Neural cell (in vitro differentiated cells): ENCODE results near the gene ASCL4. TPM values are rescaled to one million over a fixed set of nuclear protein-coding genes. Genes with fewer than 3 reads are reported as not detected.

Source experiments
- H2AFZ ChIP-seq: fragments of 200-600, 300-800 bp; sonication (generic), shearing (Covaris generic); 2 replicates; pipeline ENCODE4 v1.6.0; 2014; ENCODE audit warnings: low read depth, mild to moderate bottlenecking, antibody characterized with exemption, low read length, moderate library complexity
- H3F3A ChIP-seq: fragments of 200-600 bp; shearing (Covaris generic); 2 replicates; pipeline ENCODE4 v1.6.1; 2016; ENCODE audit warnings: mild to moderate bottlenecking, moderate library complexity, mixed read lengths, antibody characterized with exemption, low read length; ENCODE audit not compliant: insufficient read depth, poor library complexity, severe bottlenecking
- H3K27ac ChIP-seq: fragments of 200-600, 300-800 bp; sonication (generic), shearing (Covaris generic); 2 replicates; pipeline ENCODE4 v1.5.1; 2014; ENCODE audit warnings: mild to moderate bottlenecking, low read length, moderate library complexity
- H3K27me3 ChIP-seq: fragments of 300-800, 200-600 bp; sonication (generic), shearing (Covaris generic); 2 replicates; pipeline ENCODE4 v1.6.0; 2014; ENCODE audit warnings: mild to moderate bottlenecking, low read depth, low read length, moderate library complexity; ENCODE audit not compliant: insufficient read depth
- H3K36me3 ChIP-seq: fragments of 300-800, 200-600 bp; sonication (generic), shearing (Covaris generic); 2 replicates; pipeline ENCODE4 v1.5.1; 2014; ENCODE audit warnings: mild to moderate bottlenecking, antibody characterized with exemption, low read length, moderate library complexity; ENCODE audit not compliant: insufficient read depth
- H3K4me2 ChIP-seq: fragments of 300-800, 200-600 bp; sonication (generic), shearing (Covaris generic); 2 replicates; pipeline ENCODE4 v1.6.0; 2014; ENCODE audit warnings: mild to moderate bottlenecking, low read length
- H3K4me3 ChIP-seq: fragments of 300-800, 200-600 bp; sonication (generic), shearing (Covaris generic); 2 replicates; pipeline ENCODE4 v1.5.1; 2014; ENCODE audit warnings: mild to moderate bottlenecking, low read length, moderate library complexity
- H3K79me2 ChIP-seq: fragments of 200-600 bp; shearing (Covaris generic); replicated peaks from 2 replicates; pipeline ENCODE4 v1.6.0; 2014; ENCODE audit warnings: mild to moderate bottlenecking, low read length, moderate library complexity; ENCODE audit not compliant: insufficient read depth
- H3K9ac ChIP-seq: fragments of 300-800, 200-600 bp; sonication (generic), shearing (Covaris generic); 2 replicates; pipeline ENCODE4 v1.6.1; 2016; ENCODE audit warnings: mild to moderate bottlenecking, low read length, mixed read lengths
- H3K9me2 ChIP-seq: fragments of 200-600 bp; shearing (Covaris generic); 2 replicates; pipeline ENCODE4 v1.6.1; 2016; ENCODE audit warnings: mild to moderate bottlenecking, low read length, mixed read lengths; ENCODE audit not compliant: insufficient read depth
- H3K9me3 ChIP-seq: fragments of 200-600, 300-800 bp; sonication (generic), shearing (Covaris generic); 2 replicates; pipeline ENCODE4 v1.6.1; 2016; ENCODE audit warnings: mild to moderate bottlenecking, mixed run types, low read length, moderate library complexity, mixed read lengths
- H4K20me1 ChIP-seq: fragments of 200-600 bp; shearing (Covaris generic); 2 replicates; pipeline ENCODE4 v1.6.1; 2016; ENCODE audit warnings: mild to moderate bottlenecking, mixed run types; ENCODE audit not compliant: insufficient read depth
- EP300 ChIP-seq: fragments of 450-650 bp; conservative IDR thresholded peaks from 2 replicates; pipeline ENCODE4 v1.6.1; 2014; ENCODE audit warnings: antibody characterized with exemption, mild to moderate bottlenecking, moderate library complexity; ENCODE audit not compliant: poor library complexity, severe bottlenecking
- EZH2 ChIP-seq: fragments of 200-600, 300-800 bp; shearing (Covaris generic), sonication (generic); IDR thresholded peaks from 2 replicates; pipeline ENCODE4 v1.6.1; 2014; ENCODE audit warnings: antibody characterized with exemption, low read length, borderline replicate concordance, mild to moderate bottlenecking; ENCODE audit not compliant: insufficient read depth, poor library complexity, severe bottlenecking
- MXI1 ChIP-seq: fragments of 450-650 bp; conservative IDR thresholded peaks from 2 replicates; pipeline ENCODE4 v1.6.1; 2014; ENCODE audit warnings: antibody characterized with exemption, mild to moderate bottlenecking; ENCODE audit not compliant: poor library complexity, severe bottlenecking
- POLR2AphosphoS5 ChIP-seq: IDR thresholded peaks from 2 replicates; pipeline ENCODE4 v1.6.1; 2012
- RAD21 ChIP-seq: fragments of 450-650 bp; conservative IDR thresholded peaks from 2 replicates; pipeline ENCODE4 v1.6.1; 2014; ENCODE audit warnings: antibody characterized with exemption, mild to moderate bottlenecking, moderate library complexity
- SMC3 ChIP-seq: fragments of 450-650 bp; conservative IDR thresholded peaks from 2 replicates; pipeline ENCODE4 v1.6.1; 2014; ENCODE audit warnings: antibody characterized with exemption, mild to moderate bottlenecking, moderate library complexity; ENCODE audit not compliant: poor library complexity
- TAF1 ChIP-seq: IDR thresholded peaks from 2 replicates; pipeline ENCODE4 v1.6.1; 2012; ENCODE audit warnings: low read depth
- polyA plus RNA-seq: library from polyadenylated mRNA; depleted of rRNA; stranded (reverse); fragments of >200 nt; gene quantifications from 2 replicates; pipeline ENCODE4 v1.2.3, GENCODE V29; 2014
- TF ChIP-seq, protein P1 (sequence below): fragments of 450-650 bp; IDR thresholded peaks from 2 replicates; pipeline ENCODE4 v1.5.1; 2014; ENCODE audit warnings: antibody characterized with exemption, mild to moderate bottlenecking, moderate library complexity; ENCODE audit not compliant: poor library complexity, severe bottlenecking
- TF ChIP-seq, protein P2 (sequence below): IDR thresholded peaks from 2 replicates; pipeline ENCODE4 v1.6.1; 2012; ENCODE audit warnings: borderline replicate concordance

ASCL4 gene
- polyA plus RNA-seq, 1 donor from 2014 or later: not detected

DNA sequence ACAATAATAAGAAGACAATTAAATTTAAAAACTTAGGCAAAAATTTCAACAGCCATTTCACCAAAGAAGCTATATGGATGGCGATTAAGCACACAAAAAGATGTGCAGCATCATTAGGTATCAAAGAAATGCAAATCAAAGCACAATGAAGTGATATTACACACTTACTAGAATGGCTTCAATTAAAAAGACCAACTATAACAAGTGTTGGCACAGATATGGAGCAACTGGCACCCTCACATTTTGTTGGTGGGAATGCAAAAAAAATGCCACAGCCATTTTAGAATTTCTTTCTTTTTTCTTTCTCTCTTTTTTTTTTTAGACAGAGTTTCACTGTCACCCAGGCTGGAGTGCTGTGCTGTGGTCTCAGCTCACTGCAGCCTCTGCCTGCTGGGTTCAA, 11.6 kb upstream of the ASCL4 start:
- Histone ChIP-seq H3K4me2 (no peak overlapping the region), H3K27ac (no peak overlapping the region), H3K4me3 (no peak overlapping the region), H3K9me2 (no peaks in the 10 kb centered on the region), H4K20me1 (no peaks in the 10 kb centered on the region), H2AFZ (no peak overlapping the region), H3K27me3 (no peaks in the 10 kb centered on the region), H3F3A (no peaks in the 10 kb centered on the region), H3K36me3 (no peaks in the 10 kb centered on the region), H3K79me2 (peaks cover 28% of the 10 kb centered on the region), H3K9ac (no peak overlapping the region), H3K9me3 (no peaks in the 10 kb centered on the region)
- TF ChIP-seq EZH2: no peak
- no peak for TF ChIP-seq MXI1
- TF ChIP-seq POLR2AphosphoS5: no peak
- TF ChIP-seq, protein P1, sequence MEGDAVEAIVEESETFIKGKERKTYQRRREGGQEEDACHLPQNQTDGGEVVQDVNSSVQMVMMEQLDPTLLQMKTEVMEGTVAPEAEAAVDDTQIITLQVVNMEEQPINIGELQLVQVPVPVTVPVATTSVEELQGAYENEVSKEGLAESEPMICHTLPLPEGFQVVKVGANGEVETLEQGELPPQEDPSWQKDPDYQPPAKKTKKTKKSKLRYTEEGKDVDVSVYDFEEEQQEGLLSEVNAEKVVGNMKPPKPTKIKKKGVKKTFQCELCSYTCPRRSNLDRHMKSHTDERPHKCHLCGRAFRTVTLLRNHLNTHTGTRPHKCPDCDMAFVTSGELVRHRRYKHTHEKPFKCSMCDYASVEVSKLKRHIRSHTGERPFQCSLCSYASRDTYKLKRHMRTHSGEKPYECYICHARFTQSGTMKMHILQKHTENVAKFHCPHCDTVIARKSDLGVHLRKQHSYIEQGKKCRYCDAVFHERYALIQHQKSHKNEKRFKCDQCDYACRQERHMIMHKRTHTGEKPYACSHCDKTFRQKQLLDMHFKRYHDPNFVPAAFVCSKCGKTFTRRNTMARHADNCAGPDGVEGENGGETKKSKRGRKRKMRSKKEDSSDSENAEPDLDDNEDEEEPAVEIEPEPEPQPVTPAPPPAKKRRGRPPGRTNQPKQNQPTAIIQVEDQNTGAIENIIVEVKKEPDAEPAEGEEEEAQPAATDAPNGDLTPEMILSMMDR: no peak
- no peak for TF ChIP-seq RAD21
- TF ChIP-seq, protein P2, sequence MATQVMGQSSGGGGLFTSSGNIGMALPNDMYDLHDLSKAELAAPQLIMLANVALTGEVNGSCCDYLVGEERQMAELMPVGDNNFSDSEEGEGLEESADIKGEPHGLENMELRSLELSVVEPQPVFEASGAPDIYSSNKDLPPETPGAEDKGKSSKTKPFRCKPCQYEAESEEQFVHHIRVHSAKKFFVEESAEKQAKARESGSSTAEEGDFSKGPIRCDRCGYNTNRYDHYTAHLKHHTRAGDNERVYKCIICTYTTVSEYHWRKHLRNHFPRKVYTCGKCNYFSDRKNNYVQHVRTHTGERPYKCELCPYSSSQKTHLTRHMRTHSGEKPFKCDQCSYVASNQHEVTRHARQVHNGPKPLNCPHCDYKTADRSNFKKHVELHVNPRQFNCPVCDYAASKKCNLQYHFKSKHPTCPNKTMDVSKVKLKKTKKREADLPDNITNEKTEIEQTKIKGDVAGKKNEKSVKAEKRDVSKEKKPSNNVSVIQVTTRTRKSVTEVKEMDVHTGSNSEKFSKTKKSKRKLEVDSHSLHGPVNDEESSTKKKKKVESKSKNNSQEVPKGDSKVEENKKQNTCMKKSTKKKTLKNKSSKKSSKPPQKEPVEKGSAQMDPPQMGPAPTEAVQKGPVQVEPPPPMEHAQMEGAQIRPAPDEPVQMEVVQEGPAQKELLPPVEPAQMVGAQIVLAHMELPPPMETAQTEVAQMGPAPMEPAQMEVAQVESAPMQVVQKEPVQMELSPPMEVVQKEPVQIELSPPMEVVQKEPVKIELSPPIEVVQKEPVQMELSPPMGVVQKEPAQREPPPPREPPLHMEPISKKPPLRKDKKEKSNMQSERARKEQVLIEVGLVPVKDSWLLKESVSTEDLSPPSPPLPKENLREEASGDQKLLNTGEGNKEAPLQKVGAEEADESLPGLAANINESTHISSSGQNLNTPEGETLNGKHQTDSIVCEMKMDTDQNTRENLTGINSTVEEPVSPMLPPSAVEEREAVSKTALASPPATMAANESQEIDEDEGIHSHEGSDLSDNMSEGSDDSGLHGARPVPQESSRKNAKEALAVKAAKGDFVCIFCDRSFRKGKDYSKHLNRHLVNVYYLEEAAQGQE: no peak
- no peak for TF ChIP-seq TAF1
- no peak for TF ChIP-seq EP300
- no peak for TF ChIP-seq SMC3

DNA sequence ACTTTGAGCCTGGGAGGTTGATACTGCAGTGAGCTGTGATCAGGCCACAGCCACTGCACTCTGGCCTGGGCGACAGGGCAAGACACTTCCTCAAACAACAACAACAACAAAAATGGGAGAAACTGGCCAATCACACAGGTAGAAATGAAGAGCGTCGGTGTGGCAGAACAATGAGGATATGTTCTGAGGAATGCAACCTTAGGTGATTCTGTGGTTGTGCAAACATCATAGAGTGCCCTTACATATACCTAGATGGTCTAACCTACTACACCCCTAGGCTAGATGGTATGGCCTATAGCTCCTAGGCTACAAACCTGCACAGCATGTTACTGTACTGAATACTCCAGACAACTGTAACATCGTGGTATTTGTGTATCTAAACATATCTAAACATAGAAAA, 9.9 kb upstream of the ASCL4 start:
- no peaks in the 10 kb centered on the region for H3K9me3 ChIP-seq
- no peak overlapping the region for H3K9ac ChIP-seq
- H3K4me3 ChIP-seq: no peak overlapping the region
- no peaks in the 10 kb centered on the region for H3K9me2 ChIP-seq
- no peak overlapping the region for H3K4me2 ChIP-seq
- no peaks in the 10 kb centered on the region for H4K20me1 ChIP-seq
- no peak overlapping the region for H2AFZ ChIP-seq
- H3K79me2 ChIP-seq: peaks cover 10% of the 10 kb centered on the region
- no peaks in the 10 kb centered on the region for H3K36me3 ChIP-seq
- TF ChIP-seq EZH2 (no peak), RAD21 (no peak), POLR2AphosphoS5 (no peak), SMC3 (no peak)
- TF ChIP-seq, protein P2: no peak
- TF ChIP-seq, protein P1: no peak
- no peaks in the 10 kb centered on the region for H3F3A ChIP-seq
- no peak overlapping the region for H3K27ac ChIP-seq
- no peaks in the 10 kb centered on the region for H3K27me3 ChIP-seq
